AG04450 (cell line): ENCODE results near the gene CTTNBP2. TPM values are rescaled to one million over a fixed set of nuclear protein-coding genes. Genes with fewer than 3 reads are reported as not detected.

Source experiments
- CTCF ChIA-PET: fragments of 300-600, 350-600 bp; formaldehyde crosslinking; extraction: SDS; loops from one replicate; lab custom pipeline; 2022; ENCODE audit warnings: antibody characterized with exemption, inconsistent platforms; lab: Charles Lee
- POLR2A ChIA-PET: fragments of 350-600 bp; formaldehyde crosslinking; extraction: SDS; loops from one replicate; lab custom pipeline; 2021; ENCODE audit warnings: antibody characterized with exemption, inconsistent platforms; lab: Yijun Ruan, JAX
- DNase-seq: peaks from one replicate; pipeline ENCODE4 v3.0.0-alpha.2; 2011; ENCODE audit warnings: low read depth, low spot score
- H3K27ac ChIP-seq: one replicate; pipeline ENCODE4 v1.5.1; 2012; ENCODE audit warnings: low read depth, low read length, control low read depth
- H3K27me3 ChIP-seq: one replicate; pipeline ENCODE4 v1.6.0; 2012; ENCODE audit warnings: low read length; ENCODE audit not compliant: control insufficient read depth, insufficient read depth
- H3K4me3 ChIP-seq: 2 replicates; pipeline ENCODE4 v1.5.1; 2011; ENCODE audit warnings: mild to moderate bottlenecking, low read depth, low read length, control low read depth
- H3K9me3 ChIP-seq: 2 replicates; pipeline ENCODE4 v1.5.1; 2012; ENCODE audit warnings: low read length; ENCODE audit not compliant: control insufficient read depth, insufficient read depth
- polyA plus RNA-seq: library from polyadenylated mRNA; depleted of rRNA; stranded (reverse); fragments of >200 nt; gene quantifications from 2 replicates; pipeline ENCODE4 v1.2.3, GENCODE V29; 2011
- TF ChIP-seq, protein P1 (sequence below): IDR thresholded peaks from 2 replicates; pipeline ENCODE4 v1.5.1; 2011; ENCODE audit warnings: low read depth, low read length, control low read depth, inconsistent platforms

CTTNBP2 gene
- polyA plus RNA-seq, 1 experiment = 14.4 TPM

DNA sequence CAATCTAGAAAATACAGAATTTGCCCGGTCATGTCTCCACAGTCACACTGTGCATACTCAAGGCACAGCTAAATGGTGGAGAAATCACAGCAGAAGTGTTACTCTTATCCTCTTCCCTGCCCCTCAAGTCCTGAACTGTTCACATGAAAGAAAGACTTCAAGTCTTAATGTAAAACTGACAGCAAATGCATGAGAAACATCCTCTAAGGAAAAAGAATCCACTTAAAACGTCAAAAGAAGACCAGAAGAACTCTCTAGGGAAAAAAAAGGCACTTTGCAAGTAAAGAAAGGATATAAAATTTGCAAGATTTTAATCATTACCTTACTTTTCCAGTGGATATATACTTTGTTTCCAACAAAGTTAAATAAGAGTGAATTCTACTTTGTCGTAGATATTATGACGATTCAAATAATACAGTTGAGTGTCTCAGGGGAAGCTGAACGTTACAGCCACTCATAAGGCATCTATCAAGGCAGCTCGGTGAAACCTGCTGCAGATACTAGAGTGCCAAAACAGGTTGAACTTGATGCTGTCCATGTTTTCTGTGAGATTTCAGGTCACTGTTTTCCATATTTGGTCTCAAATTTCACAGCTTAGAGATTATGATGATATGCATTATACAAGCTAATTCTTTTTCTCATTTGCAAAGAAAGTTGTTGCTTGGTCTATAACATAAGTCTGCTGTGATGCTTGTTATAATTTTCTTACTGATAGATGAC, 155.0 kb downstream of the CTTNBP2 start:
- CTCF ChIA-PET = interaction anchor here (0.7 to 6.0 kb wide), 3 partner anchors 233 to 354 kb away, joined by 3 to 192 read pairs (median 3); no protein-coding TSS in a partner anchor
- POLR2A ChIA-PET = interaction anchor here (0.7 kb wide), 1 partner anchor 129 kb away, joined by 5 read pairs; no protein-coding TSS in a partner anchor
- Histone ChIP-seq H3K4me3 (no peak overlapping the region), H3K27ac (no peak overlapping the region), H3K9me3 (no peaks in the 10 kb centered on the region), H3K27me3 (no peaks in the 10 kb centered on the region)
- TF ChIP-seq, protein P1, sequence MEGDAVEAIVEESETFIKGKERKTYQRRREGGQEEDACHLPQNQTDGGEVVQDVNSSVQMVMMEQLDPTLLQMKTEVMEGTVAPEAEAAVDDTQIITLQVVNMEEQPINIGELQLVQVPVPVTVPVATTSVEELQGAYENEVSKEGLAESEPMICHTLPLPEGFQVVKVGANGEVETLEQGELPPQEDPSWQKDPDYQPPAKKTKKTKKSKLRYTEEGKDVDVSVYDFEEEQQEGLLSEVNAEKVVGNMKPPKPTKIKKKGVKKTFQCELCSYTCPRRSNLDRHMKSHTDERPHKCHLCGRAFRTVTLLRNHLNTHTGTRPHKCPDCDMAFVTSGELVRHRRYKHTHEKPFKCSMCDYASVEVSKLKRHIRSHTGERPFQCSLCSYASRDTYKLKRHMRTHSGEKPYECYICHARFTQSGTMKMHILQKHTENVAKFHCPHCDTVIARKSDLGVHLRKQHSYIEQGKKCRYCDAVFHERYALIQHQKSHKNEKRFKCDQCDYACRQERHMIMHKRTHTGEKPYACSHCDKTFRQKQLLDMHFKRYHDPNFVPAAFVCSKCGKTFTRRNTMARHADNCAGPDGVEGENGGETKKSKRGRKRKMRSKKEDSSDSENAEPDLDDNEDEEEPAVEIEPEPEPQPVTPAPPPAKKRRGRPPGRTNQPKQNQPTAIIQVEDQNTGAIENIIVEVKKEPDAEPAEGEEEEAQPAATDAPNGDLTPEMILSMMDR = no peak
- DNase-seq = no peak

DNA sequence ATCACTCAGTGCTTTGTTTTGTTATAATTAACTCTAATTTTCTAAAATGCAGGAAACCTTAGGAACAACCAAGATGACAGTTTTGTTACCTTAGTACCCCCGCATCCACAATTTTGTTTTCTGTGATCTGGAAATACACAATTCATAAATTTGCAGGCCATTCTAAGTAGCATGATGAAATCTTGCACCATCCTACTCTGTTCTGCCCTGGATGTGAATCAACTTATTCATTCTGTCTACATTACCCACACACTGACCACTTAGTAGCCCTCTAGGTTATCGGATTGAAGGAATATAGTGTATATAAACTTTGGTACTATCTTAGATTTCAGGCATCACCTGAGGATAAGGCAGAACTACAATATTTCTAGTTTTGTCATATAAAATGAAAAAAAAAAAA, 155.9 kb downstream of the CTTNBP2 start:
- H3K4me3 ChIP-seq = no peak overlapping the region
- TF ChIP-seq, protein P1 = no peak
- H3K27ac ChIP-seq = no peak overlapping the region
- DNase-seq = no peak
- no peaks in the 10 kb centered on the region for H3K9me3 ChIP-seq
- ChIA-PET POLR2A (interaction anchor here (0.7 kb wide), 1 partner anchor 130 kb away, joined by 5 read pairs; no protein-coding TSS in a partner anchor), CTCF (interaction anchor here (0.7 to 6.0 kb wide), 5 partner anchors 258 to 353 kb away, joined by 3 to 192 read pairs (median 8); no protein-coding TSS in a partner anchor)
- H3K27me3 ChIP-seq = no peaks in the 10 kb centered on the region

DNA sequence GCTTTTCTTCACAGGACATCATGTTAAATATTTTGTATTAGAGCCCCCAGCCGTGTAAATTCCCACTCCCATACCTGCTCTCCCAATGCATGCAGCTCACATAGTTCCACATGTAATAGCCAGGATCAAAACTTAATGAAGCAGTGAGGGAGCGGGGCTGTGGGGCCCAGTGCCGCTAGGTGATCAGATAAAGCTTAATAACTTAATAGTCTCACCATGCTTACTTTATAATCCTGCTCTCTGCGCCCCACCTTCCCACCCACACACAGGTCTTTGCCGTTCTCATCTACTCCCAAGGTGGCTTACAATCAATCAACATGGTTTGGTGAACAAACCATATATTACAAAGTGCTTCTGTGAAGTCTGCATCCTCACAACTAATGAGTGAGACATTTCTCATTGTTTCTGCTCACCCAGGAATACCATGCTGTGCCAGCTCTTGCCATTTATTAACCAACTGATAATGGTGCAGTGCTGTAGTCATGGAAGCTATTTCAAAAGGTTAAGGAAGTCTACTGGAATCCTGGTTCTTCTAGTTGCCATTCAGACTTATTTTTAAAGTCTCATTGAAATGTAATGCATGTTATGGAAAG, 156.4 kb downstream of the CTTNBP2 start:
- CTCF ChIA-PET = interaction anchor here (0.7 to 6.0 kb wide), 19 partner anchors 11 to 439 kb away, joined by 3 to 192 read pairs (median 4); no protein-coding TSS in a partner anchor
- Histone ChIP-seq H3K9me3 (no peaks in the 10 kb centered on the region), H3K4me3 (no peak overlapping the region), H3K27ac (no peak overlapping the region), H3K27me3 (no peaks in the 10 kb centered on the region)
- TF ChIP-seq, protein P1 = no peak
- POLR2A ChIA-PET = no interaction called here
- DNase-seq = no peak

DNA sequence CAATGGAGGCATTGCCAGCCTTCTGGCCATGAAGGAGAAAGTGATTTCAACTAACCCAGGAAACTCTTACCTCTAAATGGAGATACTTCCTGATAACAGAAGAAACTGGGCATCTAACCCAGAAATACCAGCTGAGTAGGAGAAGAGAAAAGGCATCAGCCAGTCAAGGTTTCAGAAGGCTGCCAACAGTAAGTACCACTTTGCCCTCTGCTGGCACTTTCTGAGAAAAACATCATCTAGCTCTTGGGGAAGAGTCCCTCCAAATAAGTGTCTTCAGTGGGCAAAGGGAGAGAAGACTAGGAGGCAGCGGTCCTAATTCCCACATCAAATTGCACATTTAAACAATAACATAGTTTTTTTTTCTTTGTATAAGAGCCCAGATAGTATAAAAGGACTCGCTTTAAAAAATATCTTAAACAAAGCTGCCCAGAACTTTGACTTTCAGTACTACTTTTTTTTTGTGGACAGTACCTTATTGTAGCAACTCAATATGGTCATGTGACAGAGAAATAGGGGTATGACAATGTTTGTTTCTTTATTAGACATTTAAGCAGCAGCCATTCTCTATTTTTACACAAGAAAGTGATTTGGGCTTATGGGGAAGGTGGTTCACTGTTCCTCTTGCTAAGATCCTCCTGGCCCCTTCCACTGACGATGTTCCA, 157.3 kb downstream of the CTTNBP2 start:
- TF ChIP-seq, protein P1 = peak; percentile 78
- Histone ChIP-seq H3K27ac (no peak overlapping the region), H3K27me3 (no peaks in the 10 kb centered on the region), H3K9me3 (no peaks in the 10 kb centered on the region), H3K4me3 (no peak overlapping the region)
- POLR2A ChIA-PET = no interaction called here
- DNase-seq = peak; percentile 32
- CTCF ChIA-PET = interaction anchor here (0.6 to 6.0 kb wide), 38 partner anchors 9 to 503 kb away, joined by 3 to 192 read pairs (median 4); no protein-coding TSS in a partner anchor
